DOHH2 (cell line): ENCODE data around the gene DPP4.

Experiments
- H3F3A ChIP-seq: fragments of 200-600 bp; sonication (generic), shearing (Covaris generic); 2 replicates; pipeline ENCODE4 v1.6.0; 2016; ENCODE audit warnings: antibody characterized with exemption, mild to moderate bottlenecking; ENCODE audit not compliant: control insufficient read depth, insufficient read depth
- H3K27ac ChIP-seq: fragments of 200-600 bp; sonication (generic); 2 replicates; pipeline ENCODE4 v1.5.1; 2014; ENCODE audit warnings: low read depth, mild to moderate bottlenecking, low read length, moderate library complexity
- H3K27me3 ChIP-seq: fragments of 200-600 bp; sonication (generic); 2 replicates; pipeline ENCODE4 v1.6.1; 2014; ENCODE audit warnings: mild to moderate bottlenecking, low read length, mixed read lengths; ENCODE audit not compliant: control insufficient read depth
- H3K36me3 ChIP-seq: fragments of 200-600 bp; sonication (generic); 2 replicates; pipeline ENCODE4 v1.6.1; 2014; ENCODE audit warnings: mild to moderate bottlenecking, low read length, moderate library complexity, mixed read lengths; ENCODE audit not compliant: control insufficient read depth
- H3K4me1 ChIP-seq: fragments of 200-600 bp; sonication (generic); 2 replicates; pipeline ENCODE4 v1.6.1; 2014; ENCODE audit warnings: mild to moderate bottlenecking, low read length, mixed read lengths; ENCODE audit not compliant: control insufficient read depth
- H3K4me2 ChIP-seq: fragments of 200-600 bp; sonication (generic); 2 replicates; pipeline ENCODE4 v1.6.0; 2014; ENCODE audit warnings: mild to moderate bottlenecking, low read length, moderate library complexity
- H3K4me3 ChIP-seq: fragments of 200-600 bp; sonication (generic); 2 replicates; pipeline ENCODE4 v1.5.1; 2014; ENCODE audit warnings: mild to moderate bottlenecking, low read length, mixed read lengths
- H3K79me2 ChIP-seq: fragments of 200-600 bp; sonication (generic); 2 replicates; pipeline ENCODE4 v1.6.1; 2014; ENCODE audit warnings: mild to moderate bottlenecking, low read length, mixed read lengths; ENCODE audit not compliant: control insufficient read depth
- H3K9me2 ChIP-seq: fragments of 200-600 bp; sonication (generic); replicated peaks from 2 replicates; pipeline ENCODE4 v1.6.1; 2014; ENCODE audit warnings: mild to moderate bottlenecking, low read length, mixed read lengths; ENCODE audit not compliant: control insufficient read depth
- H3K9me3 ChIP-seq: fragments of 200-600 bp; sonication (generic); 2 replicates; pipeline ENCODE4 v1.6.1; 2014; ENCODE audit warnings: antibody characterized with exemption, low read length, mixed read lengths; ENCODE audit not compliant: control insufficient read depth, insufficient read depth
- H4K20me1 ChIP-seq: fragments of 200-600 bp; sonication (generic); 2 replicates; pipeline ENCODE4 v1.6.0; 2014; ENCODE audit warnings: low read depth, mild to moderate bottlenecking, antibody characterized with exemption, low read length, moderate library complexity; ENCODE audit not compliant: control insufficient read depth, insufficient read depth
- EZH2phosphoT487 ChIP-seq: fragments of 200-600 bp; sonication (generic); IDR thresholded peaks from 2 replicates; pipeline ENCODE4 v1.6.1; 2017; ENCODE audit warnings: borderline replicate concordance, mild to moderate bottlenecking, antibody characterized with exemption, low read length, moderate library complexity, mixed read lengths
- TF ChIP-seq, protein P1 (sequence below): fragments of 200-600 bp; sonication (generic); IDR thresholded peaks from one replicate; pipeline ENCODE4 v1.5.1; 2014; ENCODE audit warnings: antibody characterized with exemption, mild to moderate bottlenecking, low read depth, low read length; ENCODE audit not compliant: poor library complexity, severe bottlenecking

The DPP4 gene

DNA sequence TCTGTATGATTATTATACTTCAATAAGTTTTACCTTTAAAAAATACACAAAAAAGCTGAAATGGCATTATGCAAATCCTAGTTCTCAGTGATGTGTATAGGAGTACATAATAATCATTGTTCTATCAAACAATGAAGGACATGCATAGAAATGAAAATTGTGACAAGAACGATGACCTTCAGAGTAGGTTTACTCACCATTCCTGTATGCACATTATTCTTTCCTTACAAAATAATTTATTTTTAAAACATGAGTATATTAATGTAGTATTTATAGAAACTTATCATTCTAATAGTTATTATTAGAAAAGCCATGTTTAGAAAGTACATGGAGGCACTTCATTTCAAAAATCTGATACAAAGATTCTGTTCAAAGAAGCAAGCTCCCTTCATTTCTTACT lies 32.7 kb upstream of the DPP4 start:
- no peak for TF ChIP-seq EZH2phosphoT487
- TF ChIP-seq, protein P1, sequence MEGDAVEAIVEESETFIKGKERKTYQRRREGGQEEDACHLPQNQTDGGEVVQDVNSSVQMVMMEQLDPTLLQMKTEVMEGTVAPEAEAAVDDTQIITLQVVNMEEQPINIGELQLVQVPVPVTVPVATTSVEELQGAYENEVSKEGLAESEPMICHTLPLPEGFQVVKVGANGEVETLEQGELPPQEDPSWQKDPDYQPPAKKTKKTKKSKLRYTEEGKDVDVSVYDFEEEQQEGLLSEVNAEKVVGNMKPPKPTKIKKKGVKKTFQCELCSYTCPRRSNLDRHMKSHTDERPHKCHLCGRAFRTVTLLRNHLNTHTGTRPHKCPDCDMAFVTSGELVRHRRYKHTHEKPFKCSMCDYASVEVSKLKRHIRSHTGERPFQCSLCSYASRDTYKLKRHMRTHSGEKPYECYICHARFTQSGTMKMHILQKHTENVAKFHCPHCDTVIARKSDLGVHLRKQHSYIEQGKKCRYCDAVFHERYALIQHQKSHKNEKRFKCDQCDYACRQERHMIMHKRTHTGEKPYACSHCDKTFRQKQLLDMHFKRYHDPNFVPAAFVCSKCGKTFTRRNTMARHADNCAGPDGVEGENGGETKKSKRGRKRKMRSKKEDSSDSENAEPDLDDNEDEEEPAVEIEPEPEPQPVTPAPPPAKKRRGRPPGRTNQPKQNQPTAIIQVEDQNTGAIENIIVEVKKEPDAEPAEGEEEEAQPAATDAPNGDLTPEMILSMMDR = no peak
- Histone ChIP-seq H3K9me3 (no peaks in the 10 kb centered on the region), H3K4me1 (no peaks in the 10 kb centered on the region), H3K4me2 (no peak overlapping the region), H3K79me2 (no peaks in the 10 kb centered on the region), H3K9me2 (no peaks in the 10 kb centered on the region), H3K36me3 (no peaks in the 10 kb centered on the region), H4K20me1 (no peaks in the 10 kb centered on the region), H3K27me3 (peaks cover 6% of the 10 kb centered on the region; the same call in 1 of the 2 replicates), H3K4me3 (no peak overlapping the region), H3F3A (no peaks in the 10 kb centered on the region), H3K27ac (no peak overlapping the region)

DNA sequence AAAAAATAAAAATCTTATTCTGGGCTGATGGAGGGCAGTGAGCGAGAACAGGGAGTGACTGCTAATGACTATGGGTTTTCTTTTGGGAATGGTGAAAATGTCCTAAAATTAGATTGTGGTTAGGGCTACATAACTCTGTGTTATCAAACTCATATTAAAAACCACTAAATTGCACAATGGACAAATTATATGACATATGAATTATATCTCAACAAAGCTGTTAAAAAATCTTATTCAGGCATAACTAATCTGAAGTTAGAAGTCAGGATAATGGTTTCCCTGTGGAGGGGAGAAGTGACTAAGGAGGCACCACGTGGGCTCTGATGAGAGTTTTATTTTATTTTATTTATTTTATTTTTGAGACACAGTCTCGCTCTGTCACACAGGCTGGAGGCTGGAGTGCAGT lies 32.1 kb upstream of the DPP4 start:
- Histone ChIP-seq H3K27ac (no peak overlapping the region), H3K27me3 (peaks cover 6% of the 10 kb centered on the region; the same call in 1 of the 2 replicates)

DNA sequence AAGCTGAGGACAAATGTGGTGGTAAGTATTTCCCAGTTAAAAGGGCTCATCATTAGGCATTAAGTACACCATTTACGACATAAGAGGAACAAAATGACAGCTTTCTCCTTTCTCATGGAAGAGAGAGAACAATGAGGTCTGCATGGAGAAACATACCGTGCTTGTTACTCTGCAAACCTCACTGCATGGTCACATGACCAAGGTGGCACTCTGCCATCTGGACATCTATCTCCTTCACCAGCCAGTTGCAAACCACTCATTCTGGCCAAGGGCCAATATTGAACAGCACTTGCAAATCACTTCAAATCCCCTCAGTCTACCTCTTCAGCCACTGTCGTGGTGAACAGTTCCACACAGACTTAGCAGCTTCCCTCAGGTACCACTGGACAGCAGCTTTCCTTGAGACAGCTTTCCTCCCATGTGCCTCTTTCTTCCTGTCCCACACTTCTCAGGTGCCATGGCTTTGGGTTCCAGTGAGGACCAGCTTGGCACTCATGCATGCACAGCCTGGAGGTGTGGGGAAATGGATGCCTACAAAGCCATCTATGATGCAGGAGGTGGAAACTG lies 29.5 kb upstream of the DPP4 start:
- no peak overlapping the region for H3K4me2 ChIP-seq
- no peak for TF ChIP-seq EZH2phosphoT487
- TF ChIP-seq, protein P1 = no peak
- no peaks in the 10 kb centered on the region for H3K4me1 ChIP-seq
- H3K27ac ChIP-seq = no peak overlapping the region
- H3K9me3 ChIP-seq = no peaks in the 10 kb centered on the region
- H4K20me1 ChIP-seq = no peaks in the 10 kb centered on the region
- peaks cover 6% of the 10 kb centered on the region; the same call in 1 of the 2 replicates for H3K27me3 ChIP-seq
- no peak overlapping the region for H3K4me3 ChIP-seq
- H3F3A ChIP-seq = no peaks in the 10 kb centered on the region
- no peaks in the 10 kb centered on the region for H3K79me2 ChIP-seq
- H3K9me2 ChIP-seq = no peaks in the 10 kb centered on the region
- no peaks in the 10 kb centered on the region for H3K36me3 ChIP-seq

More for the DNA sequence above, 32.1 kb upstream of the DPP4 start:
- H3F3A ChIP-seq = no peaks in the 10 kb centered on the region
- H3K36me3 ChIP-seq = no peaks in the 10 kb centered on the region
- no peak for TF ChIP-seq EZH2phosphoT487
- TF ChIP-seq, protein P1 = no peak
- H3K9me2 ChIP-seq = no peaks in the 10 kb centered on the region
- no peaks in the 10 kb centered on the region for H3K79me2 ChIP-seq
- H3K4me1 ChIP-seq = no peaks in the 10 kb centered on the region
- no peaks in the 10 kb centered on the region for H3K9me3 ChIP-seq
- H3K4me3 ChIP-seq = no peak overlapping the region
- no peaks in the 10 kb centered on the region for H4K20me1 ChIP-seq
- H3K4me2 ChIP-seq = no peak overlapping the region
